Measurements from ENCODE around the gene COL20A1.
"Not testable (repeated sequence)": the region's sequence is repeated elsewhere in the genome, so short reads cannot be mapped to it uniquely, and the experiment has no call there.

COL20A1 gene

DNA sequence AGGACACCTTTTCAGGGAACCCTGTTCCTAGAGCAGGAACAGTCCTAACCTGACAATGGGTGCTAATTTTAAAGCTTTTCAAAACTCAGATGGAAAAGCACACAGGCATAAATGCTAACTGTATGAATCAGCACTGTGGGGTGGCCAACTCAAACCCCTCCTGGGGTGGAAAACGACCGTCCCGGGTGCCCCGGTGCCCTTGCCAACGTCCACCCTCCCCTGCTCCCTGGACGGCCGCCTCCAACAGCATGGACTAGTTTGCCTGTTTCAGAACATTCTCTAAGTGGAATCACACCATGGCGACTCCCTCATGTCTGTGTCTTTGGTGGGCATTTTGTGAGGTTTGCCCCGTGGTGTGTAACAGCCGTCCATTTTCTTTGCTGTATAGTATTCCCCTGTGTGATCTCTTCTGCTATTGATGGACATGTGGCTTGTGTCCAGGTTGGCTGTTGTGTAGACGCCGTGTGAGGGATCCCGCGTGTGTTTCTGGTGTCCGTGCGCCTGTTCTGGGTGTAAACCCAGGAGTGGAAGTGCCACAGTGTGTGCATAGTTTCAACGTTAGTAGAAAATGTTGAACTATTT lies 5.8 kb downstream of the COL20A1 start:
- no peak for DNase-seq (ENCODE audit: low read depth)
- no peak overlapping the region for H3K4me3 ChIP-seq (ENCODE audit: low read depth, low read length)
- TF ChIP-seq, protein P1, sequence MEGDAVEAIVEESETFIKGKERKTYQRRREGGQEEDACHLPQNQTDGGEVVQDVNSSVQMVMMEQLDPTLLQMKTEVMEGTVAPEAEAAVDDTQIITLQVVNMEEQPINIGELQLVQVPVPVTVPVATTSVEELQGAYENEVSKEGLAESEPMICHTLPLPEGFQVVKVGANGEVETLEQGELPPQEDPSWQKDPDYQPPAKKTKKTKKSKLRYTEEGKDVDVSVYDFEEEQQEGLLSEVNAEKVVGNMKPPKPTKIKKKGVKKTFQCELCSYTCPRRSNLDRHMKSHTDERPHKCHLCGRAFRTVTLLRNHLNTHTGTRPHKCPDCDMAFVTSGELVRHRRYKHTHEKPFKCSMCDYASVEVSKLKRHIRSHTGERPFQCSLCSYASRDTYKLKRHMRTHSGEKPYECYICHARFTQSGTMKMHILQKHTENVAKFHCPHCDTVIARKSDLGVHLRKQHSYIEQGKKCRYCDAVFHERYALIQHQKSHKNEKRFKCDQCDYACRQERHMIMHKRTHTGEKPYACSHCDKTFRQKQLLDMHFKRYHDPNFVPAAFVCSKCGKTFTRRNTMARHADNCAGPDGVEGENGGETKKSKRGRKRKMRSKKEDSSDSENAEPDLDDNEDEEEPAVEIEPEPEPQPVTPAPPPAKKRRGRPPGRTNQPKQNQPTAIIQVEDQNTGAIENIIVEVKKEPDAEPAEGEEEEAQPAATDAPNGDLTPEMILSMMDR (IDR thresholded peaks at IDR 0.05; ENCODE audit: low read depth, low read length, missing control alignments): no peak

DNA sequence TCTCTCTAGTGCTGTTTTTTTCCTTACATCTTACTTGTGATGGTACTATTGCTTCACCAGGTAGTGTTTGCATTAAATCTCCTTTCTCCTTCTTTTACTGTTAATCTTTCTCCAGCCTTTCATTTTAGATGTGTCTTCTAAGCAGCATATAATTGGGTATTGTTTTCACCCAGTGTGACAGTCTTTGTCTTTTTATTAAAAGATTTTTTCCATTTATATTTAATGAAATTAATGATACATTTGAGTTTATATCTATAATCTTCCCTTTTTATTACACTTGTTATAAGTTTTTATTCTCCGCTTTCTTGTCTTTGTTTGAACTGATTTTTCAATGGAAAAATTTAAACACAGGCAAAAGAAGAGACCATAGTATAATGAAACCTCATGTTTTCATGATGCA lies 8.7 kb downstream of the COL20A1 start:
- TF ChIP-seq, protein P1 (IDR thresholded peaks at IDR 0.05; ENCODE audit: low read depth, low read length, missing control alignments): no peak
- H3K4me3 ChIP-seq (ENCODE audit: low read depth, low read length): no peak overlapping the region
- no peak for DNase-seq (ENCODE audit: low read depth)

DNA sequence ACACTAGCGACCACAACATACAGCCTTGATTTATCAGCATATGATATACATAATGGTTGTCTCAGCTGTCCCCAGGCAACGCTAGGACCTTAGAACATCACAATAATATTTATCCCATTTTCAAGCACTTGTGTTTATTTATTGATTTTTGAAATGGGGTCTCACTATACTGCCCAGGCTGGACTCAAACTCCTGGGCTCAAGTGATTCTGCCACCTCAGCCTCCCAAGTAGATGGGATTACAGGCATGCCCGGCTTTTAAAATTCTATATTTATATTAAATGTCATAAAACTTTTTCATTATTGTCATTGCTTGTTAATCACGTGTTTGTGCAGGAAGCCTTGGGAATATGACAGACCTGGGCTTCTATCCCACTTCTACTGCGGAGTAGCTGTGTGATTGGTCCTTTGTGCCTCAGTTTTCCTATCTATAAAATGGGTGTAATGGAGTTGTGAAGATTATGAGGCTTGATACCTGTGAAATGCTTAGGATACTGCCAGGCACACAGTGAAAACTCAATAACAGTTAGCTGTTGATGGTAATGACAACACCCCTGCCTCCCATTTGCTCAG lies 10.2 kb downstream of the COL20A1 start:
- TF ChIP-seq, protein P1 (IDR thresholded peaks at IDR 0.05; ENCODE audit: low read depth, low read length, missing control alignments): no peak
- no peak for DNase-seq (ENCODE audit: low read depth)
- no peak overlapping the region for H3K4me3 ChIP-seq (ENCODE audit: low read depth, low read length)

DNA sequence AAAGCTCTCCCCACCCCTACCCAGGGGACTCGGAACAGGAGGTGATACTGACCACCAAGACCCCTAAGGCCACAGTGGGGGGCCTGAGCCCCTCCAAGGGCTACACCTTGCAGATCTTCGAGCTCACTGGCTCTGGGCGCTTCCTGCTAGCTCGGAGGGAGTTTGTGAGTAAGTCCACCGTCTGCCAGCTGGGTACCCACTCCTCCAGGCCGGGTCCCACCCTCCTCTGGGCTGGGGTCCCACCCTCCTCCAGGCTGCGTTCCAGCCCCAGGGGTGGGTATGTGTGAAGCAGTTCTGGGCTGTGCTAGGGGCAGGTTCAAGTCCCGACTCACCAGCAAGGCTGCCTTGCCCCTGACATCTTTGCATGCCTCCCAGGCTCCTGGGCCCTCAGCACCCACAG lies 12.4 kb downstream of the COL20A1 start:
- no peak overlapping the region for H3K4me3 ChIP-seq (ENCODE audit: low read depth, low read length)
- TF ChIP-seq, protein P1 (IDR thresholded peaks at IDR 0.05; ENCODE audit: low read depth, low read length, missing control alignments): no peak
- no peak for DNase-seq (ENCODE audit: low read depth)

DNA sequence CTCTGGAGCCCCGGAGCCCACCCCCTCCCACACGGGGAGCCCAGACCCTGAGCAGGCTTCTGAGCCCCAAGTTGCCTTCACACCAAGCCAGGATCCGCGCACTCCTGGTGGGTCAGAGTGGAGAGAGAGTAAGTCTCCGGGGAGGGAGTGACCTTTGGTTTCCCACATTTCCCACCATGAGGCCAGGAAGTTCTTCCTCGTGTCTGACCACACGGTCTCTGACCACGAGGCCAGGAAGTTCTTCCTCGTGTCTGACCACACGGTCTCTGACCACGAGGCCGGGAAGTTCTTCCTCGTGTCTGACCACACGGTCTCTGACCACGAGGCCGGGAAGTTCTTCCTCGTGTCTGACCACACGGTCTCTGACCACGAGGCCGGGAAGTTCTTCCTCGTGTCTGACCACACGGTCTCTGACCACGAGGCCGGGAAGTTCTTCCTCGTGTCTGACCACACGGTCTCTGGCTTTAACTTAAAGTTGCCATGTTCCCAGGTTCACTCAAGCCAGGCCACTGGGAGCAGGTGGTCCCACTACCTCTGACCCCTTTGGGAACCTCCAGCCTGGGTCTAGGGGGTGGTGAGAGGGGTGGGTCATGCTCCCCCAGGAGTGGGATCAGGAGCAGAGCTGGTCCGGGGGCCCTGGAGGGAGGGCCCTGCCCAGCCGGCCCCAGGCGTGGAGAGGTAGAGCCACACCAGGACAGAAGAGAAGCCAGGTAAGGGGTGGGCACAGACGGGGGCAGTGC lies 13.1 kb downstream of the COL20A1 start:
- not testable (repeated sequence) for DNase-seq (ENCODE audit: low read depth); H3K4me3 ChIP-seq (ENCODE audit: low read depth, low read length)

- H3K4me3 ChIP-seq (ENCODE audit: low read depth, low read length): no peak overlapping the region
- no peak for DNase-seq (ENCODE audit: low read depth)
- TF ChIP-seq, protein P1 (IDR thresholded peaks at IDR 0.05; ENCODE audit: low read depth, low read length, missing control alignments): no peak
Measured at GRCh38 chr20:63306673-63307537, 13.9 kb downstream of the COL20A1 start.
